H1 (cell line): Measurements from ENCODE around the gene R3HDM2. TPM values are rescaled to one million over a fixed set of nuclear protein-coding genes. Genes with fewer than 3 reads are reported as not detected.

Source experiments
- CTCF ChIA-PET: fragments of 300-600 bp; sonication (Branson Sonifier 250); formaldehyde crosslinking; loops from one replicate; lab custom pipeline; 2021; ENCODE audit not compliant: partially characterized antibody; lab: Charles Lee
- POLR2A ChIA-PET: fragments of 300-600 bp; sonication (Branson Sonifier 250); formaldehyde crosslinking; loops from one replicate; lab custom pipeline; 2021; ENCODE audit warnings: inconsistent platforms; ENCODE audit not compliant: partially characterized antibody; lab: Charles Lee
- DNase-seq, 2 experiments: peaks; one replicate each; pipeline versions ENCODE4 v3.0.0 to v3.0.0-alpha.2; 2010 to 2022; ENCODE audit warnings: low spot score in 2 of 2, low read depth in 1 of 2, mixed read lengths in 1 of 2
- FAIRE-seq: peaks from 2 replicates; lab custom pipeline; 2011; peaks lifted over from hg19 to GRCh38; lab: Jason Lieb, UNC
- H2AFZ ChIP-seq: 2 replicates; pipeline ENCODE4 v1.8.1; 2012; ENCODE audit warnings: low read length, inconsistent platforms
- H2AK5ac ChIP-seq: 2 replicates; pipeline ENCODE4 v1.6.1; 2013; ENCODE audit warnings: low read depth, low read length
- H2BK120ac ChIP-seq: replicated peaks from 2 replicates; pipeline ENCODE3; 2013; ENCODE audit warnings: low read depth, low read length, inconsistent platforms
- H2BK12ac ChIP-seq: 2 replicates; pipeline ENCODE4 v1.6.1; 2013; ENCODE audit warnings: low read depth, low read length
- H2BK15ac ChIP-seq: 2 replicates; pipeline ENCODE4 v1.6.1; 2013; ENCODE audit warnings: low read length
- H2BK20ac ChIP-seq: 2 replicates; pipeline ENCODE4 v1.6.1; 2013; ENCODE audit warnings: low read length
- H2BK5ac ChIP-seq: 2 replicates; pipeline ENCODE4 v1.6.1; 2013; ENCODE audit warnings: low read depth, low read length
- H3K14ac ChIP-seq: 2 replicates; pipeline ENCODE4 v1.6.1; 2013; ENCODE audit warnings: inconsistent platforms; ENCODE audit not compliant: insufficient read length
- H3K18ac ChIP-seq: 2 replicates; pipeline ENCODE4 v1.6.1; 2013; ENCODE audit warnings: low read length; ENCODE audit errors: extremely low read depth
- H3K23ac ChIP-seq: 2 replicates; pipeline ENCODE4 v1.6.1; 2013; ENCODE audit warnings: inconsistent platforms; ENCODE audit not compliant: insufficient read length
- H3K23me2 ChIP-seq: 2 replicates; pipeline ENCODE4 v1.6.1; 2013; ENCODE audit warnings: low read depth, low read length
- H3K27ac ChIP-seq: 2 replicates; pipeline ENCODE4 v1.6.1; 2011; ENCODE audit warnings: low read depth, low read length, inconsistent platforms
- H3K27me3 ChIP-seq, 4 experiments: replicated peaks in 1 of 4; 1 replicate in 1 of 4; 2 replicates in 3 of 4; pipeline versions ENCODE4 v1.6.1 to v1.8.1; 2011 to 2013; ENCODE audit warnings: low read length in 3 of 4, mild to moderate bottlenecking in 3 of 4, inconsistent platforms in 2 of 4, mixed read lengths in 2 of 4, moderate library complexity in 1 of 4; ENCODE audit not compliant: control insufficient read depth in 3 of 4, insufficient read depth in 3 of 4; ENCODE audit errors: extremely low read depth in 1 of 4
- H3K36me3 ChIP-seq, 4 experiments: 2 replicates each; pipeline versions ENCODE4 v1.6.1 to v1.8.1; 2011 to 2013; ENCODE audit warnings: mild to moderate bottlenecking in 4 of 4, low read length in 3 of 4, moderate library complexity in 2 of 4, control low read depth in 1 of 4, inconsistent platforms in 1 of 4; ENCODE audit not compliant: insufficient read depth in 4 of 4, control insufficient read depth in 2 of 4
- H3K4ac ChIP-seq: replicated peaks from 2 replicates; pipeline ENCODE3; 2013; ENCODE audit warnings: low read length, low read depth, mixed read lengths, inconsistent platforms; ENCODE audit not compliant: insufficient read length
- H3K4me1 ChIP-seq, 4 experiments: replicated peaks in 1 of 4; 1 replicate in 1 of 4; 2 replicates in 3 of 4; pipeline versions ENCODE4 v1.6.1 to v1.8.1; 2011 to 2013; ENCODE audit warnings: low read length in 3 of 4, inconsistent platforms in 2 of 4, mixed read lengths in 1 of 4; ENCODE audit not compliant: insufficient read depth in 4 of 4, control insufficient read depth in 3 of 4
- H3K4me2 ChIP-seq, 2 experiments: 2 replicates each; pipeline versions ENCODE4 v1.6.1 to v1.8.1; 2011 to 2013; ENCODE audit warnings: low read depth in 2 of 2, low read length in 2 of 2, control low read depth in 1 of 2, inconsistent platforms in 1 of 2, mild to moderate bottlenecking in 1 of 2; ENCODE audit not compliant: insufficient read depth in 1 of 2
- H3K4me3 ChIP-seq, 4 experiments: fragments of 200-600, 300-600 bp in 1 of 4; sonication (generic), shearing (Covaris generic), sonication (Bioruptor Twin) in 1 of 4; 2 replicates each; pipeline versions ENCODE4 v1.5.1 to v1.8.1; 2011 to 2016; ENCODE audit warnings: low read length in 4 of 4, low read depth in 3 of 4, control low read depth in 2 of 4, inconsistent platforms in 2 of 4, mild to moderate bottlenecking in 2 of 4, mixed read lengths in 1 of 4, moderate library complexity in 1 of 4; ENCODE audit not compliant: insufficient read depth in 2 of 4; ENCODE audit errors: extremely low read depth in 1 of 4
- H3K56ac ChIP-seq: replicated peaks from 2 replicates; pipeline ENCODE3; 2013; ENCODE audit warnings: low read depth, mild to moderate bottlenecking, mixed read lengths, low read length, inconsistent platforms; ENCODE audit not compliant: insufficient read length
- H3K79me1 ChIP-seq: 2 replicates; pipeline ENCODE4 v1.6.1; 2013; ENCODE audit warnings: low read depth, low read length, control low read depth
- H3K79me2 ChIP-seq, 2 experiments: 2 replicates each; pipeline versions ENCODE4 v1.6.1 to v1.8.1; 2012 to 2013; ENCODE audit warnings: low read length in 2 of 2, mild to moderate bottlenecking in 2 of 2, inconsistent platforms in 1 of 2; ENCODE audit not compliant: insufficient read depth in 2 of 2, control insufficient read depth in 1 of 2
- H3K9ac ChIP-seq, 4 experiments: replicated peaks in 1 of 4; 1 replicate in 1 of 4; 2 replicates in 3 of 4; pipeline versions ENCODE4 v1.6.1 to v1.8.1; 2011 to 2013; ENCODE audit warnings: low read depth in 3 of 4, low read length in 3 of 4, control low read depth in 2 of 4, mild to moderate bottlenecking in 2 of 4, moderate library complexity in 2 of 4, inconsistent platforms in 1 of 4; ENCODE audit errors: extremely low read depth in 1 of 4
- H3K9me3 ChIP-seq, 2 experiments: 2 replicates each; pipeline versions ENCODE4 v1.6.1 to v1.8.1; 2012 to 2013; ENCODE audit warnings: mild to moderate bottlenecking in 2 of 2, moderate library complexity in 2 of 2, control low read depth in 1 of 2, inconsistent platforms in 1 of 2, low read depth in 1 of 2, low read length in 1 of 2, mixed read lengths in 1 of 2; ENCODE audit not compliant: insufficient read depth in 2 of 2
- H4K20me1 ChIP-seq, 2 experiments: replicated peaks in 1 of 2; 2 replicates each; pipeline versions ENCODE3 to v1.8.1; 2011 to 2013; ENCODE audit warnings: inconsistent platforms in 2 of 2, low read length in 2 of 2, mild to moderate bottlenecking in 1 of 2; ENCODE audit not compliant: insufficient read depth in 2 of 2, control insufficient read depth in 1 of 2
- H4K5ac ChIP-seq: 2 replicates; pipeline ENCODE4 v1.6.1; 2013; ENCODE audit warnings: low read length, low read depth, mixed read lengths, inconsistent platforms; ENCODE audit not compliant: insufficient read length
- H4K8ac ChIP-seq: 2 replicates; pipeline ENCODE4 v1.8.0; 2013; ENCODE audit warnings: mild to moderate bottlenecking, moderate library complexity, low read length, inconsistent platforms; ENCODE audit not compliant: insufficient read depth; ENCODE audit errors: extremely low read depth
- H4K91ac ChIP-seq: replicated peaks from 2 replicates; pipeline ENCODE3; 2013; ENCODE audit warnings: low read length, mixed read lengths, inconsistent platforms; ENCODE audit not compliant: insufficient read length
- EP300 ChIP-seq, 2 experiments: IDR thresholded peaks; 1 replicate in 1 of 2; 2 replicates in 1 of 2; pipeline ENCODE4 v1.6.1; 2011 to 2012; ENCODE audit warnings: low read depth in 2 of 2, low read length in 2 of 2, mild to moderate bottlenecking in 2 of 2, borderline replicate concordance in 1 of 2, inconsistent platforms in 1 of 2, moderate library complexity in 1 of 2
- FOSL1 ChIP-seq: IDR thresholded peaks from 2 replicates; pipeline ENCODE4 v1.6.1; 2011; ENCODE audit warnings: mild to moderate bottlenecking, low read depth, low read length, moderate library complexity; ENCODE audit not compliant: insufficient read depth
- KDM1A ChIP-seq: fragments of 200-600, 300-600 bp; sonication (generic); IDR thresholded peaks from 2 replicates; pipeline ENCODE4 v1.7.1; 2016; ENCODE audit warnings: mild to moderate bottlenecking, low read length, borderline replicate concordance
- RFX5 ChIP-seq: IDR thresholded peaks from 2 replicates; pipeline ENCODE4 v1.6.1; 2011; ENCODE audit warnings: low read depth, low read length, improper control_type of control experiment, borderline replicate concordance
- RXRA ChIP-seq: IDR thresholded peaks from 2 replicates; pipeline ENCODE4 v1.6.1; 2011; ENCODE audit warnings: low read depth, mild to moderate bottlenecking, low read length, moderate library complexity; ENCODE audit not compliant: insufficient read depth
- SRF ChIP-seq: IDR thresholded peaks from 2 replicates; pipeline ENCODE4 v1.6.1; 2011; ENCODE audit warnings: mild to moderate bottlenecking, low read depth, low read length, moderate library complexity
- TAF7 ChIP-seq: optimal IDR thresholded peaks from 2 replicates; pipeline ENCODE3; 2011; ENCODE audit warnings: low read depth, mild to moderate bottlenecking, inconsistent platforms, low read length, moderate library complexity, borderline replicate concordance
- WGBS, 2 experiments: shearing (Covaris generic) in 1 of 2; methylation state at CpG; one replicate each; pipeline versions ENCODE4 v1.1.6 to v1.1.7; 2013 to 2015; ENCODE audit warnings: low lambda C conversion rate in 2 of 2, mixed read lengths in 2 of 2, inconsistent platforms in 1 of 2, low coverage in 1 of 2, missing lambda C conversion rate in 1 of 2; ENCODE audit not compliant: insufficient replicate concordance in 2 of 2, insufficient coverage in 1 of 2, insufficient read length in 1 of 2; ENCODE audit errors: extremely low coverage in 1 of 2, missing lambda C conversion rate in 1 of 2; 5-methylcytosine and 5-hydroxymethylcytosine counted together
- polyA plus RNA-seq, 7 experiments: library from polyadenylated mRNA; depleted of rRNA in 3 of 7; stranded (reverse) in 5 of 7; unstranded in 2 of 7; fragments of >200 nt in 5 of 7; fragments of 200-250 nt in 2 of 7; gene quantifications; 1 replicate in 5 of 7; 2 replicates in 1 of 7; 4 replicates in 1 of 7; pipeline versions ENCODE4 v1.2.1 to v1.2.3, GENCODE V29; 2011 to 2013; ENCODE audit warnings: missing spikeins in 2 of 7, mixed read lengths in 2 of 7
- total RNA-seq: library from RNA; stranded (reverse); fragmentation: NEBNext Ultra II Directional; extraction: Animal tissue kit (Norgen Biotek cat#: 25700); gene quantifications from 2 replicates; pipeline ENCODE4 v1.2.1, GENCODE V29; 2021
- TF ChIP-seq, protein P1 (sequence below), 3 experiments: IDR thresholded peaks; 1 replicate in 2 of 3; 2 replicates in 1 of 3; pipeline versions ENCODE4 v1.5.1 to v1.6.1; 2011; ENCODE audit warnings: low read length in 3 of 3, mild to moderate bottlenecking in 3 of 3, inconsistent platforms in 2 of 3, low read depth in 1 of 3, moderate library complexity in 1 of 3; ENCODE audit not compliant: insufficient read depth in 1 of 3; ENCODE audit errors: control extremely low read depth in 1 of 3

Gene R3HDM2
- total and polyA plus RNA-seq, 2 of the 8 experiments (the other 6 are each of a cell fraction or from before 2014, with no cell fraction given), result 25.6 to 27.0 TPM

GRCh38 chr12:57261428-57261865 lies 169.4 kb downstream of the R3HDM2 start:
- TF ChIP-seq SRF, result no peak
- TF ChIP-seq EP300 (IDR thresholded peaks at IDR 0.05; ENCODE audit: borderline replicate concordance in 1 of 2, low read depth in 2 of 2, low read length in 2 of 2), result no peak
- TF ChIP-seq FOSL1, result no peak
- TF ChIP-seq RFX5, result no peak
- no peak for TF ChIP-seq KDM1A
- TF ChIP-seq, protein P1, sequence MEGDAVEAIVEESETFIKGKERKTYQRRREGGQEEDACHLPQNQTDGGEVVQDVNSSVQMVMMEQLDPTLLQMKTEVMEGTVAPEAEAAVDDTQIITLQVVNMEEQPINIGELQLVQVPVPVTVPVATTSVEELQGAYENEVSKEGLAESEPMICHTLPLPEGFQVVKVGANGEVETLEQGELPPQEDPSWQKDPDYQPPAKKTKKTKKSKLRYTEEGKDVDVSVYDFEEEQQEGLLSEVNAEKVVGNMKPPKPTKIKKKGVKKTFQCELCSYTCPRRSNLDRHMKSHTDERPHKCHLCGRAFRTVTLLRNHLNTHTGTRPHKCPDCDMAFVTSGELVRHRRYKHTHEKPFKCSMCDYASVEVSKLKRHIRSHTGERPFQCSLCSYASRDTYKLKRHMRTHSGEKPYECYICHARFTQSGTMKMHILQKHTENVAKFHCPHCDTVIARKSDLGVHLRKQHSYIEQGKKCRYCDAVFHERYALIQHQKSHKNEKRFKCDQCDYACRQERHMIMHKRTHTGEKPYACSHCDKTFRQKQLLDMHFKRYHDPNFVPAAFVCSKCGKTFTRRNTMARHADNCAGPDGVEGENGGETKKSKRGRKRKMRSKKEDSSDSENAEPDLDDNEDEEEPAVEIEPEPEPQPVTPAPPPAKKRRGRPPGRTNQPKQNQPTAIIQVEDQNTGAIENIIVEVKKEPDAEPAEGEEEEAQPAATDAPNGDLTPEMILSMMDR (IDR thresholded peaks at IDR 0.05; ENCODE audit: control extremely low read depth in 1 of 3, insufficient read depth in 1 of 3, low read depth in 1 of 3, low read length in 3 of 3), result no peak
- no peak for TF ChIP-seq TAF7
- no peak for TF ChIP-seq RXRA
- no peak overlapping the region for H4K5ac ChIP-seq
- no peaks in the 10 kb centered on the region for H3K23me2 ChIP-seq
- DNase-seq, result no peak
- H3K4ac ChIP-seq, result no peak overlapping the region
- H3K27ac ChIP-seq, result no peak overlapping the region
- peaks cover 0 to 2% of the 10 kb centered on the region in 2 experiments for H4K20me1 ChIP-seq
- no peak overlapping the region for H2BK12ac ChIP-seq
- H3K23ac ChIP-seq, result no peak overlapping the region
- no peaks in the 10 kb centered on the region for H3K79me2 ChIP-seq
- no peak overlapping the region for H2BK20ac ChIP-seq
- no peaks in the 10 kb centered on the region for H3K9me3 ChIP-seq
- POLR2A ChIA-PET, result interaction anchor here (0.7 to 4.8 kb wide), 8 partner anchors 9 to 193 kb away, joined by 3 to 28 read pairs (median 4); partner anchors contain the start of genes INHBE, LRP1 and SHMT2
- H2BK15ac ChIP-seq, result no peak overlapping the region
- H4K8ac ChIP-seq, result no peak overlapping the region
- H2AK5ac ChIP-seq, result no peak overlapping the region
- H2BK120ac ChIP-seq, result no peak overlapping the region
- FAIRE-seq, result no peak
- no peak overlapping the region for H4K91ac ChIP-seq
- H3K9ac ChIP-seq, result no peak overlapping the region
- H3K14ac ChIP-seq, result no peak overlapping the region
- WGBS, 2 experiments, result 25% methylated on average over 1 of the region's 2 CpGs; no CpG with 5 or more reads in 1 of the 2 experiments
- no peak overlapping the region for H3K4me3 ChIP-seq
- no peak overlapping the region for H3K4me2 ChIP-seq
- H2BK5ac ChIP-seq, result no peak overlapping the region
- no peak overlapping the region for H3K18ac ChIP-seq
- no peaks in the 10 kb centered on the region; the same call in 1 of the 2 replicates for H3K79me1 ChIP-seq
- peaks cover 2 to 17% (median 6%) of the 10 kb centered on the region in 4 experiments; a peak in 6 of 8 replicates for H3K36me3 ChIP-seq
- CTCF ChIA-PET, result interaction anchor here (0.7 to 7.9 kb wide), 19 partner anchors 9 to 213 kb away, joined by 3 to 74 read pairs (median 5); partner anchors contain the start of genes INHBE and STAC3
- H3K27me3 ChIP-seq, result no peaks in the 10 kb centered on the region
- H3K4me1 ChIP-seq, result peaks cover 0 to 7% (median 3%) of the 10 kb centered on the region in 4 experiments; a peak in 5 of 7 replicates
- no peak overlapping the region for H3K56ac ChIP-seq
- no peak overlapping the region for H2AFZ ChIP-seq
